ENCODE measurements around the gene FAM168A.
"Not testable (repeated sequence)": the region's sequence is repeated elsewhere in the genome, so short reads cannot be mapped to it uniquely, and the experiment has no call there.

Gene FAM168A

GRCh38 chr11:73446766-73447165 lies 151.1 kb downstream of the FAM168A start:
- no peak for DNase-seq (ENCODE audit: extremely low read depth, low read depth)
- TF ChIP-seq CTCF (IDR thresholded peaks at IDR 0.05; ENCODE audit: low read depth, low read length) = no peak

GRCh38 chr11:73445980-73446379 lies 151.9 kb downstream of the FAM168A start:
- no peak for DNase-seq (ENCODE audit: extremely low read depth, low read depth)
- no peak for TF ChIP-seq CTCF (IDR thresholded peaks at IDR 0.05; ENCODE audit: low read depth, low read length)

- DNase-seq (ENCODE audit: extremely low read depth, low read depth) = no peak
Measured at GRCh38 chr11:73439002-73439843, 158.7 kb downstream of the FAM168A start.

DNA sequence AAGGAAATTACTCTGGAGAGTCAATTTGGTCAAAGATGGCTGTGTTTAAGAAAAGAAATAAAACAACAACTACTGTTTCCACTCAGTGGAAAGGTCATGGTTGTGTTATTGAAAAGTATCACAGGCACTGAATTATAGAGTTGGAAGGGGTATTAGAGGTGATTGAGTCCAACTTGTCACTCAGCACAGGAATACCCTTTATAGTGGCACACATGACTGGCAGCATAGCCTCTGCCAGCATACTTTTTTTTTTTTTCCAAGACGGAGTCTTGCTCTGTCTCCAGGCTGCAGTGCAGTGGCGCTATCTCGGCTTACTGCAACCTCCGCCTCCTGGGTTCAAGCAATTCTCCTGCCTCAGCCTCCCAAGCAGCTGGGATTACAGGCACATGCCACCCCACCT lies 161.1 kb downstream of the FAM168A start:
- DNase-seq (ENCODE audit: extremely low read depth, low read depth) = not testable (repeated sequence)

More at GRCh38 chr11:73439002-73439843, 158.7 kb downstream of the FAM168A start:
- no peak for TF ChIP-seq CTCF (IDR thresholded peaks at IDR 0.05; ENCODE audit: low read depth, low read length)

DNA sequence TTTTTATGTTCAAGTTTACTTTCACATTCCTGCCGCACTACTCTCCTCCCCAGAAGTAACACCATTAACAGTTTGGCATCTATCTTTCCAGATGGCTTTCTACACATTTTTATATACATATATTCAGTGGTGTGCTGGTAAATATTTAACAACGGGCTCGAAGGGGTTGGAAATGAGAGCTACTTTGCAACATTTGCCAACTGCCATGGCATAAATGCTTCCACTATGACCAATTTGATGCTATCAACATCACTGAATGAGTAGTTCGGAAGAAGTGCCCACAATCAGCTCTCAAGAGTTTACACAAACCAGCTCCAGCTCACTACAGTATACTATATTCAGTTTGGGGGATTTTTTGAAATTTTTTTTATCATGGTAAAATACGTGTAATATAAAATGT lies 166.5 kb downstream of the FAM168A start:
- no peak for TF ChIP-seq CTCF (IDR thresholded peaks at IDR 0.05; ENCODE audit: low read depth, low read length)
- no peak for DNase-seq (ENCODE audit: extremely low read depth, low read depth)

DNA sequence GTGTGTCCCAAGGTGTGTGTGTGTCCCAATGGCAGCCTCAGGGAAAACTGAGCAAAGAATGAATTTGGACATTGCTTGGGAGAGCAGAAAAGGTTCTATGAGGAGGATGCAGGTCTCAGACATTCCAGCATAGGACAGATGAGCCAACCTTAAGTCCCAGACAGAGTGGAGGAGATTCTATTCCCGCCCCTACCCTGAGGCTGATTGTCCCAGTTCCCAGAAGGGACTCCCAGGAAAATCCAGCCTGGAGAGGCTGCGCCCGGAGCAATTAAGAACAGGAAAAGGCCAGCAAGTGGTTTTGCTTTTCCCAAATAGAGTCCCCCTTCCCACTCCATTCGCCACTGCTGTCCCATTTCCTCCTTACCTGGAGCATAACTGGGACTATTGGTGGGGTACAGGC lies 167.6 kb downstream of the FAM168A start:
- no peak for TF ChIP-seq CTCF (IDR thresholded peaks at IDR 0.05; ENCODE audit: low read depth, low read length)
- no peak for DNase-seq (ENCODE audit: extremely low read depth, low read depth)

- no peak for TF ChIP-seq CTCF (IDR thresholded peaks at IDR 0.05; ENCODE audit: low read depth, low read length)
- no peak for DNase-seq (ENCODE audit: extremely low read depth, low read depth)
Measured at GRCh38 chr11:73429121-73429750, 168.7 kb downstream of the FAM168A start.

Measured in AG09319 (cell line).